Upper lobe of left lung (tissue), 4 donors: ENCODE measurements around the gene PTPRH.

Experiments used
- EP300 ChIP-seq, 4 donors: sonication (generic); formaldehyde crosslinking; IDR thresholded peaks; one replicate each; pipeline ENCODE4 v1.5.1; 2017; ENCODE audit warnings: antibody characterized with exemption in 4 of 4, control low read depth in 2 of 4
- POLR2A ChIP-seq, 4 donors: fragments of 450-650 bp; IDR thresholded peaks; one replicate each; pipeline ENCODE4 v1.5.1; 2016 to 2017; ENCODE audit warnings: antibody characterized with exemption in 4 of 4, mild to moderate bottlenecking in 2 of 4
- POLR2AphosphoS5 ChIP-seq, 2 donors: sonication (generic); formaldehyde crosslinking; IDR thresholded peaks; one replicate each; pipeline ENCODE4 v1.5.1; 2017; ENCODE audit warnings: antibody characterized with exemption in 2 of 2
- TF ChIP-seq, protein P1 (sequence below), 6 experiments: fragments of 450-650 bp in 4 of 6; fragments of 200-600 bp in 2 of 6; sonication (generic) in 2 of 6; IDR thresholded peaks; one replicate each; pipeline ENCODE4 v1.5.1; 2016 to 2019; ENCODE audit warnings: antibody characterized with exemption in 6 of 6

DNA sequence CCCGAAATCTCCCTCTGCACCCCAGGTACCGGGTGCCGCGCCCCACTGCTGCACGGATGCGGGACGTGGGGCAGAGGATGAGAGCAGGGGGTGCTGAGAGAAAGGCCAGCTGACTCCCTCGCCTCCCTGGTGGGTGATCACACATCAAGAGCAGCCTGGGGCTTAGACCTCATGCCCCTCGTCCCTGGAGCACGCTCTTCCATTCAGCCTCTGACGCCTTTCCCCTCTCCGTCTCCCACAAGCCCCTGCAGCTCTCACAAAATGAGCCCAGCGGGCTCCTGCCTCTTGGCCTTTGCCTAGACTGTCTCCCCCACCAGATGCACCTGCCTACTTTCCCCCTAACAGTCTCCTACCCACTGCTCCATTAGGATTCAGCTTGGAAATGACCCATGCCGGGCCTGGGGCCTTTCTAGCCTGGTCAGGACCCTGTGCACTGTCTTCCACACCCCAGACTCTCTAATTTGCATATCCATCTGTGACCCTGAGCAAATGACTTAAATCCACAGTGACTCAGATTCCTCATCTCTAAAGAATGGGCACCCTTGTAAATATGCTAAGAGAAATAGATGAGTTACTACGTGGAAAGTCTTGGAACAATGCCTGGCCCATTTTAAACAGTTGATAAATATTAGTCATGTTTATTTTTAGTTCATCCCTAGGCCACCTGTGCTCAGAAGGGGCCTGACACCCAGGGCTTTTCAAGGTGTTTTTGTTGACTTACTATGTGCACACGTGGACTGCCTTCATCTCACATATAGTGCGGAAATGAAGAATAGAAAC, 582 bp upstream of the PTPRH start:
- TF ChIP-seq POLR2A (IDR thresholded peaks at IDR 0.05) (no peak), POLR2AphosphoS5 (IDR thresholded peaks at IDR 0.05) (no peak), EP300 (IDR thresholded peaks at IDR 0.05) (no peak)
- TF ChIP-seq, protein P1, sequence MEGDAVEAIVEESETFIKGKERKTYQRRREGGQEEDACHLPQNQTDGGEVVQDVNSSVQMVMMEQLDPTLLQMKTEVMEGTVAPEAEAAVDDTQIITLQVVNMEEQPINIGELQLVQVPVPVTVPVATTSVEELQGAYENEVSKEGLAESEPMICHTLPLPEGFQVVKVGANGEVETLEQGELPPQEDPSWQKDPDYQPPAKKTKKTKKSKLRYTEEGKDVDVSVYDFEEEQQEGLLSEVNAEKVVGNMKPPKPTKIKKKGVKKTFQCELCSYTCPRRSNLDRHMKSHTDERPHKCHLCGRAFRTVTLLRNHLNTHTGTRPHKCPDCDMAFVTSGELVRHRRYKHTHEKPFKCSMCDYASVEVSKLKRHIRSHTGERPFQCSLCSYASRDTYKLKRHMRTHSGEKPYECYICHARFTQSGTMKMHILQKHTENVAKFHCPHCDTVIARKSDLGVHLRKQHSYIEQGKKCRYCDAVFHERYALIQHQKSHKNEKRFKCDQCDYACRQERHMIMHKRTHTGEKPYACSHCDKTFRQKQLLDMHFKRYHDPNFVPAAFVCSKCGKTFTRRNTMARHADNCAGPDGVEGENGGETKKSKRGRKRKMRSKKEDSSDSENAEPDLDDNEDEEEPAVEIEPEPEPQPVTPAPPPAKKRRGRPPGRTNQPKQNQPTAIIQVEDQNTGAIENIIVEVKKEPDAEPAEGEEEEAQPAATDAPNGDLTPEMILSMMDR (IDR thresholded peaks at IDR 0.05), result no peak
